Left forelimb (tissue), 1 donor: ENCODE measurements around the gene FBXW8.

Experiments used
- DNase-seq: peaks from one replicate; pipeline ENCODE4 v3.0.0-alpha.2; 2018; ENCODE audit warnings: low spot score

Gene FBXW8

GRCh38 chr12:116926283-116927243 is 15.8 kb downstream of the FBXW8 start:
- DNase-seq = no peak

DNA sequence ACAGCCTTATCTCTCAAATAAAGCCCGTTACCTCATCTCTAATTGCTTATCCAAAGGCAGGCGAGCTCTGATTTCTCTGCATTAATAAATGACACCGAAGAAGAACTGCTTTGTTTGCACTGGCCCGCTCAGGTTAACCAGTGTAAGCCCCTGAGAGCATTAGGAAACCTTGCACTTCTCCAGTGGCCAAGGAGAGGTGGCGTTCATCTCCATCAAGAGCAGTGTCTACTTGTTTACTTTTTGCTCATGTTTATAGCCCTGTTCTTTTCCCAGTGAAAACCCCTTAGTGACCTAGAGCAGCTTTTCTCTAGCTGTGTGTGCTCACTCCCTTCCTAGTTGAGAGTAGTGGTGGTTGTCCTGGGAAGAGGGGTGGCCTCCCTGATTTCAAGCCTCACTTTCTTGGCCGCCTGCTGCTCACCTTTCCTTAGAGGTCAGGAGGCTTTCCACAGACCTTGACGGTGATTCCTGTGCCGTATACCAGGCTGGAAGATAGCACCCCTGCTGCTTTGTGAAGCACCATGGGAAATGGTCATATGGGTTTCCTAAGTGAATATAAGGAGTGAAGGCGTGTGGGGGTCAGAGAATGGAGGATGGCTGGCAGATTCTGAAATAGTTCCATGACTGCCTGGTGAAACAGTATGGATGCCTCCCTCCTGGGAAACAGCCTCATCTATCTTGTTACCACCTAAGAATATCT is 16.6 kb downstream of the FBXW8 start:
- DNase-seq = no peak

- no peak for DNase-seq
Observed at GRCh38 chr12:116928504-116928903, 17.8 kb downstream of the FBXW8 start.

GRCh38 chr12:116929885-116930284 is 19.1 kb downstream of the FBXW8 start:
- DNase-seq = no peak

DNA sequence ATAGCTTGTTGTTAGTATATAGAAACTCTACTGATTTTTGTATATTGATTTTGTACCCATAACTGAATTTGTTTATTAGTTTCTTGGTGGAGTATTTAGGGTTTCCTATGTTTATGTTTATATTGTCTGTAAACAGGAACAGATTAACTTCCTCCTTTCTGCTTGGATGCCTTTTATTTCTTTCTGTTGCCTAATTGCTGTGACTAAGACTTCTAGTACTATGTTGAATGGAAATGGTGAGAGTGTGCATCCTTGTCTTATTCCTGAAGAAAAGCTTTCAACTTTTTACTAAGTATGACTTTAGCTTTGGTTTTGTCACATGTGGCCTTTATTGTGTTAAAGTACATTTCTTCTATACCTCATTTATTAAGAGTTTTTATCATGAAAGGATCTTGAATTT is 20.9 kb downstream of the FBXW8 start:
- DNase-seq = no peak

GRCh38 chr12:116933091-116933490 is 22.3 kb downstream of the FBXW8 start:
- no peak for DNase-seq

- no peak for DNase-seq
Observed at GRCh38 chr12:116933512-116934246, 22.9 kb downstream of the FBXW8 start.

- DNase-seq = no peak
Observed at GRCh38 chr12:116934908-116935705, 24.4 kb downstream of the FBXW8 start.

DNA sequence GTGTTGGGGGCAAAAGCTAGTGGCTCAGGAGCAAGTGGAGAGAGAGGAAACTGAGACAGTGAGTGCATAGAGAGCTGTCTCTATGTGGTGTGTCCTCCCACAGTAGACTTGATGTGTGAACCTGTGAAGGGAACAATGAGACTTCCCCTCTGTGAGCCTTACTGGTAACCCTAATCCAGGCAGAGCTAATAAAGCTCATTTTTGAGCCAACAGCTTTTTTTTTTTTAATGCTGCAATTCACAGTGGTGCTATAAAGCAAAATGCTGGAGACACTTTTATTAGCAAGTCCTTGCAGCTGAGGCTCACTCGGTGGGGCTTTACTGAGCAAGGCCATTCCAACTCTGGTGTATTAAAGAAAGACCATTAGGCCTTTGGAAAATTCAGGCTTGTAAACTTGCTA is 26.9 kb downstream of the FBXW8 start:
- DNase-seq = no peak

DNA sequence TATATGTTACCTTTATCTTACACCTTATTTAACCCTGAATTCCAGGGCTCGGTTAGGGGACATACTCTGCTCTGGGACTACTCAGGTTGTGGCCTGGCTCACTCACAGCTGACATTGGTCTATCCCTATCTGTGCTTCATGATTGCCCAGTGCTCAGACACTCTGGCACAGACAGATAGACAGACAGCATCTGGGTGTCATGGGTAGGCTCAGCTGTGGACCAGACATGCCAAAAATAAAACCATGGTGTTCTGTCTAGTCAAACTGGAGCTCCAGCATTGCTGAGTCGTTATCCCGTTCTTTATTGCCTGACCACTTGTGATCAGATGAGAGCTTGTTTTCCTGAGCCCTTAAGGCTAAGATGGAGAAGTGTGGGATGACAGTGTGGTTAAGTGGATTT is 29.0 kb downstream of the FBXW8 start:
- DNase-seq = no peak

GRCh38 chr12:116941188-116941587 is 30.4 kb downstream of the FBXW8 start:
- no peak for DNase-seq

GRCh38 chr12:116943419-116944372 is 32.9 kb downstream of the FBXW8 start:
- DNase-seq = no peak

DNA sequence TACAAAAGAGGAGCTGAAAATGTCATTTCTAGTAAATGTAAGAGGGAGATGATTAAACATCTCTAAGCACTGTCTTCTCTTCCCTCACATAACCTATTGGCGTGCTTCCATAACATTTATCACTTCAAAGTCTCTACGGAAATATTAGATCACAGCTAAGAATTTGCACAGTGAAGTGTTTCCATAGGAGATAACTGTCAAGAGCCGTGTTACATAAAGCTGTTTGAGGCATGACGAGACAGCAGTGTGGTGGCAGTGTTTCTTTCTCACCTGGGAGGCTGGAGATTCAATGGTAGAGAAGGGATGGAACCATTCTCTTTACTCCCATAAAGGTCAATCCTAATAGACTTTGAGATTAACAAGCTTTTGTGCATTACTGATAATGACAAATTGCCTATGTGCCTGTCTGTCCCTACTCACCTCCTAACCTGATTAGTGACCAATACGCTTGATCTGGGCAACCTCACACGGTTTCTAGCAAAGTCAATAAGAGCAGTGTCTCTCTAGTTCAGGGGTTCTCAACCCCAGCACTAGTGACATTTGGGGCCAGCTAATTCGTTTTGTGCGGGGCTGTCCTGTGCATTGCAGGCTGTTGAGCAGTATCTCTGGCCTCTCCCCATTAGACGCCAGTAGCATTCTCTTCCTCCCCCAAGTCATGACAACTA is 35.3 kb downstream of the FBXW8 start:
- no peak for DNase-seq

DNA sequence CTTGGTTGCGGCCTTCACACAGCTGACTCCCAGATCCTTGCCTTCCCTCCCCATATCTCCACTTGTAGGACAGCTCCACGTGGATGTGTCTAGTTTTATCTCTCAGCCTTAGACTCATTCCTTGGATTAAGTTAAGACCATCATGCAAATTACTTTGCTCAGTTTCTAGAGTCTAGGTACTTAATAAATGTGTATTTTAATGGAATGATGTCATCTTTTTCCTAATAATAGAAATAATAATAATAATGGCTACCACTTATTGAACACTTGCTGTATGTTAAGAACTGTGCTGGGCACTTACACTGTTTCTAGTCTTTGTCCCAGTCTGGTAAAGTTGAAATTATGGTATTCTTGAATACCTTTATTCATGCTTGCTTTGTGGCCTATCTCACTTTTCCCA is 37.5 kb downstream of the FBXW8 start:
- no peak for DNase-seq

DNA sequence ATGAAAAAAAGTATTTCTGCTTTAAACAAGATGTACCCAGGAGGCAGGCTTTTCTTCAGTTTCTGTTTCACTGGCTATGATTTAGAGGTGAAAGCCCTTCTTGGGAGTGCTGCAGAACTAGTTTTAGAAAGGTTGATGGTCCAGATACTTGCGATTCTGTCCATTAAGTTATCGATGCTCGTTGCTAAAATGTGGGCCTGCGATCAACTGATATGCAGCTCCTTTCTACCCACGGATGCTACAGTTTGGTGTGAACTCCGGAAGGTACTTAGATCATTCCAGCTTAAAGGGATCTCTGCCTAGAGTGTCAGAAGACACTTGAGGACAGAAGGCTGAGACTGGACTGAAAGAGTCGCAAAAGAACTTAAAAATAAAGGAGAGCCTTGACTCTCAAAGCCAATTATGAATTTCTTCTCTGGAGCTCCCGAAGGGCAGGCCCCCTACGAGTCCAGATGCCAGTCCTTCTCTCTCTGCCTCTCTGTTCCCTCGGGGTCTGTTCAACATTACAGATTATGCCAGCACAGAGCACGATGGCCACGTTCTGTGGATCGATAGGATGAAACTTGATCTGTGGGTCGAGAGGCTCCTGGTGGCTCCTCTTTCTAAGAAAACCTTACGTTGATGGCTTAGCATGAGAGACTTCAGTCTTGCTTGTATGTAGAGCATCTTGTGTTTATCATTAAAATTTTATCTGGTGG is 40.0 kb downstream of the FBXW8 start:
- no peak for DNase-seq

DNA sequence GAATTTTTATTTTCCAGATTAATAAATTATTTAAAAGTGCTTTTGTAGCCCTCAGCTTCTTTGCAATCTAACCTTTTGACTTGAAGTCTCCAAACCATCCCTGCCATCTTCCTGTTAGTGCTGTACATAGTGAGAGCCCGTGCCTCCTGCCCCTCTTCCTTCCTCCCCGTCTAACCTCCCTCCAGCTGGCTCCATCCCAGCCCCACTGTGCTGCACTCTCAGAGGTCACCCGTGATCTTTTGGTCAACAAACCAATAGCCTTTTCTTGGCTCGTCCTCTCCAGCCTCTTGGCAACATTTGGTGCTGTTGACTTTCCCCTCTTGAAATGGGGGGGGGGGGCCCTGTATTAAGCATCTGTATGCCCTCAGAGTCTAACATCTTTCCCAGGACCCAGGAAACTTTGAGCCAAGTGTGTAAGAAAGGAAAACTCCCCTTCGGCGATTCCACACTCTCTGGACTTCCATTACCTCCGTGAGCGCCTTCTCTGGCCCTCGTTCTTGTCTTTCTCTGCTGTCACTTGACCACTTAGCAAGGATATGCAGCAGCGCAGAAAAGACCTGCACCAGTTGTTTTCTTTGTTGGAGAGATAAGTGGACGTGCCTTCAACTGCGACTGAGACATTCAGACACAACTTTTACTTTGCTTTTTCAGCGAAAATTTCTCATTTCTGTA is 44.1 kb downstream of the FBXW8 start:
- DNase-seq = no peak

GRCh38 chr12:116955382-116956021 is 44.8 kb downstream of the FBXW8 start:
- no peak for DNase-seq
